Activated naive CD4-positive, alpha-beta T cell treated with anti-CD3 and anti-CD28 coated beads, Interleukin-2, amount 50 U/mL, for 16 hours (primary cell): Measurements from ENCODE around the gene NENF.
A peak's percentile ranks its signal among the peaks of the same experiment; 100 is the strongest.
"Not testable (repeated sequence)": the region's sequence is repeated elsewhere in the genome, so short reads cannot be mapped to it uniquely, and the experiment has no call there.

Source experiments
- DNase-seq: peaks from one replicate; pipeline ENCODE4 v3.0.0-alpha.2; 2020

NENF gene

GRCh38 chr1:212432661-212433576 lies at the start of gene NENF:
NENF (plus strand) TSS chr1:212432920; CDS start chr1:212432944, 24 bp downstream.
- peak; percentile 81 for DNase-seq

- no peak for DNase-seq
Observed at GRCh38 chr1:212386029-212386428, 46.7 kb upstream of the NENF start.

GRCh38 chr1:212388985-212389716 lies 43.6 kb upstream of the NENF start:
- DNase-seq, result no peak

- DNase-seq, result not testable (repeated sequence)
Observed at GRCh38 chr1:212395678-212396437, 36.9 kb upstream of the NENF start.

DNA sequence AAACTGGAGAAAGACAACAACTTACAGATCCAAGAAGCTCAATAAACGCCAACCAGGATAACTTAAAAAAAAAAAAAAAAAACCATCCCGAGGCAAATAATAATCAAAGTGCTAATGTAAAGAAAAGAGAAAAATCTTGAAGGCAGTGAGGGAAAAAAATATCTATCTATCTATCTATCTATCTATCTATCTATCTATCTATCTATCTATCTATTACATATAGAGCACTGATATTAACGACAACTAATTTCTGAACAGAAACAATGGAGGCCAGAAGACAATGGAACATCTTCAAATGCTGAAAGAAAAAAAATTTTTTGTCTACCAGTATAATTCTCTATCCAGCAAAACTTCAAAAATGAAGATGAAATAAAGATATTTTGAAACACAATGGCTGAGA lies 36.1 kb upstream of the NENF start:
- DNase-seq, result no peak

DNA sequence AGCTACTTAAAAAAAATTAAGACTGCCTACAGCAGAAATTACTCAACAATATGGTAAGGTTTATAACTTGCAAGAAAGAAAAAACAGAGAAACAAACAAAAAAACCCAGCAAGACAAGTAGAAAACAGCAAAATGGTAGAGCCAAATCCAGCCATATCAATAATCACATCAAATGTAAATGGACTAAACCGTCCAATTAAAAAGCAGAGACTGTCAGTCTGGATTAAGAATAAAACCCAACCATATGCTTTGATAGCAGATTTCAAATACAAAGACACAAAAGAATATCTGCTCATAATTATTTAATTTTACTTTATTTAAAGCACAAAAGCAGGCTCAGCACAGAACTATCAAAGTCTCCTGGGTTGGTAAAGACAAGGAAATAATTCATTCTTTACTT lies 35.5 kb upstream of the NENF start:
- no peak for DNase-seq

DNA sequence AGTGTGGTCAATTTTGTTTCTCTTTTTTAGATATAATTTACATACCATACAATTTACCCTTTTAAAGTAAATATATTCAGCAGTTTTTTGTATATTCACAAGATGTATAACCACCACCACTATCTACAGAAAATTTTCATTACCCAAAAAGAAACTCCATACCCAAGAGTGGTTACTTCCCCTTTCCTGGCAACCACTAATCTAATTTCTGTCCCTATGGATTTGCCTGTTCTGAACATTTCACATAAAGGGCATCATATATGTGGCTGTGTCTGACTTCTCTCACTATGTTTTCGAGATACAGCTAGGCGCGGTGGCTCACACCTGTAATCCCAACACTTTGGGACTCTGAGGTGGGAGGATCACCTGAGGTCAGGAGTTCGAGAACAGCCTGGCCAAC lies 31.7 kb upstream of the NENF start:
- DNase-seq, result no peak

DNA sequence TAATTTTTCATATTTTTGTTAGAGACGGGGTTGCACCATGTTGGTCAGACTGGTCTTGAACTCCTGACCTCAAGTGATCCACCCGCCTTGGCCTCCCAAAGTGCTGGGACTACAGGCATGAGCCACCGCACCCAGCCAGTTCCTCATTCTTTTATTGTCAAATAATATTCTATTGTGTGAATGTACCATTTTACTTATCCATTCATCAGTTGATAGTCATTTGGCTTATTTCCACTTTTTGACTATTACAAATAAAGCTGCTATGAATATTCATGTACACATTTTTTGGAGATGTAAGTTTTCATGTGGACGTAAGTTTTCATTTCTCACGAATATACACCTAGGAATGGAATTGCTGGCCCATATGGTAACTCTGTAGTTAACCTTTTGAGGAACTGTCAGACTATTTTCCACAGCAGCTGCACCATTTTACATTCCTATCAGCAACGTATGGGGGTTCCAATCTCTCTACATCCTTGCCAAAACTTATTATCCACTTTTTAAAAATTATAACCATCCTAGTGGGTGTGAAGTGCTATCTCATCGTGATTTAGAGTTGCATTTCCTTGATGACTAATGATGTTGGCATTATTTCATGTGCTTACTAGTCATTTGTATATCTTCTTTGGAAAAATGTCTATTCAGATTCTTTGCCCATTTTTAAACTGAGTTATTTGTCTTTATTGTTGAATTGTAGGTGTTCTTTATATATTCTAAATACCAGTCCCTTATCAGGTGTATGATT lies 30.7 kb upstream of the NENF start:
- no peak for DNase-seq

DNA sequence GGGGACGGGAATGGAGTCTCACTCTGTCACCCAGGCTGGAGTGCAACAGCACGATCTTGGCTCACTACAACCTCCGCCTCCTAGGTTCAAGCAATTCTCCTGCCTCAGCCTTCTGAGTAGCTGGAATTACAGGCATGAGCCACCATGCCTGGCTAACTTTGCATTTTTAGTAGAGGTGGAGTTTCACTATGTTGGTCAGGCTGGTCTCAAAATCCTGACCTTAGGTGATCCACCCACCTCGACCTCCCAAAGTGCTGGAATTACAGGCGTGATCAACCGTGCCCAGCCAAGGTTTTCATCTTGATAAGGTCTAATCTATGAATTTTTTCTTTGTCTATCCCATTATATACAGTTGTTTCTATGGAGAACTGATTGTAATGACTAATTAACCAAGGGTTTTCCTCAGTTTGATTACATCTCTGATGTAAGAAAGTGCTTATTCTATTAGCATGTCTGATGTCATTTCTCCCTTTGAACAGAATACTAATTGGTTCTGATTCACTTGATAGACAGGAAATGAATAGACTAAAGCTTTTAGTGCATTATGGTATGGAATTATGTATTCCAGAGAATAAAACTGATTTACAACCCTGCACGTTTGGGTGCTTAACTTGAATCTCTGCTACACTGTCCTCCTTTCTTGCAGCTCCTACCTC lies 29.9 kb upstream of the NENF start:
- DNase-seq, result no peak

DNA sequence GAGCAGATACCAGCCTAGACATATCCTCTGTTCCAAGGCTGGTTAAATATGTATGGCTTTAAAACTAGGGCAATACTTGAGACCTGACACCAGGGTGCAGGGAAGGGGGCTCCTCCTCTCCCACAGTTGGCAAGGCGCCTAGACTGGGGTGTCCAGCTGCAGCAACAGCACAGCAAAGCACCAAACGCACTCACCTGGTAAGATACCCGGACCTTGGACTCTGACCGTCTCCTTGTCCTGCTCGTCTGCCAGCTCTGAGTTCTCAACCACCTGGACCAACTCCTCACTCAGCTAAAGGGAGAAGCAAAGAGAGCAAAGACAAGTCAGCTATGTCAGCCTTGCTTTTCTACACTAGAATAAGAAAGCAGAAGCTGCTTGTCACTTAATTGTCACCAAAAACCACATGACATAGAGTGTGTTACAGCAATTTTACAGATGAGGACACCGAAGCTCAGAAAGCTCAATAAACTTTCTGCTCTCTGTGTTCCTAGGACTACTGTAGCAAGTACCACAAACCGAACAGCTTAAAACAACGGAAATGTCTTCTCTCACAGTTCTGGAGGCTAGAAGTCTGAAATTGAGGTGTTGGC lies 22.4 kb upstream of the NENF start:
- DNase-seq, result no peak

GRCh38 chr1:212412374-212412773 lies 20.3 kb upstream of the NENF start:
- no peak for DNase-seq

GRCh38 chr1:212413902-212414327 lies 18.8 kb upstream of the NENF start:
- DNase-seq, result no peak

DNA sequence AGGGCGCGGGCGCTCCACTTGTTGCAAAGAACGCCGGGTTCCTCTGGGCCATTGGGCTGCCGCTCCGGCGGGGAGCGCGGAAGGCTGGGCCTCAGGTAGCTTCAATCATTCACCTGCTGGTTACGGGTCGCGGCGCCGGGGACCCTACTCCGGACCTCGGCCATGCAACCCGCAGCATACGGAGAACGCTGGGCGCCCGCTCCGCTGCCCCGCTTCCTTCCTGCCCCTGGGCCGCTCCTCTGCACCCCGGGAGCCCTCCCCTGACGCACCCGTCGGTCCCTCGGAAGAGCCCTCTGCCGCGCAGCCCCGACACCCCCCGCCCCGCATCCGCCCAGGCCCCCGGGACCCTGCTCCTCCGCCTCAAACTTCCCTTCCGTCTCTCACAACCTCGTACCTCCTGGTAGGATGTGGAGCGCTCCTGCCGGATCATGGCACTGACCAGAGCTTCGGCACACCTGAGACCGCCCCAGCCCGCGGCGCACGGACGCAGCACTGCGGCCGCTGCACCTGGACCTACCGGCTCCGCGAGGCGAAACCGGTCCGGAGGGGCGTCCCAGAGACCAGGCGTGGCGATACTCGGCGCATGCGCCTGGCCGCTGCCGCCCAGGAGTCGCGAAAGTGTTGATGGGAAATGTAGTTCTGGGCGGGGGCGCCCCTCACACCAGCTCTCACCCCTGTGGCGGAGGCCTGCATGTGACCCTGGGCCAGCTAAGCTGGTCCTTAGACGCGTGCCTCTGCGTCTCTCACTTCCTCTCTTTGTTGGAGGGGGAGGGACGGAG lies 18.2 kb upstream of the NENF start, which contains the start of gene PACC1:
PACC1 (minus strand) TSS at position 559 of the 779 bp plus-strand sequence; CDS start at position 430, 129 bp downstream.
- peak; percentile 87 for DNase-seq

- DNase-seq, result no peak
Observed at GRCh38 chr1:212415107-212415841, 17.4 kb upstream of the NENF start.

GRCh38 chr1:212421165-212421564 lies 11.6 kb upstream of the NENF start:
- no peak for DNase-seq

DNA sequence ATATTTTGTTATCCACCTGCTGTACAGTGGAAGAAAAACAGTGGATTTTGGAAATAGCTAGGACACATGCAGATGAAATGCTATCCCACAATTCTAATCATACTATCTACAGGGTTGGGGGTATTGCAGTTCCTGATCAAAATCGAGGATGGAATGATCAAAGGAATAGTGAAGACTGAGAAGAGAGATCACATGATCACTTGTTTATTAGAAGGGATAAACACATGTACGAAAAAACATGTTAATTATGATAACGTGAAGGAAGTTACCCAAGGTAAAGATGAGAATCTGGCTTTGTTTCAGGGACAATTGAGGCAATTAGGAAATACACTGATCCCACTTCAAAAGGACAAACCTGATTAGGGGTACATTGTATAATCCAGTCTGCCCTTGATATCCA lies 8.8 kb upstream of the NENF start:
- no peak for DNase-seq

DNA sequence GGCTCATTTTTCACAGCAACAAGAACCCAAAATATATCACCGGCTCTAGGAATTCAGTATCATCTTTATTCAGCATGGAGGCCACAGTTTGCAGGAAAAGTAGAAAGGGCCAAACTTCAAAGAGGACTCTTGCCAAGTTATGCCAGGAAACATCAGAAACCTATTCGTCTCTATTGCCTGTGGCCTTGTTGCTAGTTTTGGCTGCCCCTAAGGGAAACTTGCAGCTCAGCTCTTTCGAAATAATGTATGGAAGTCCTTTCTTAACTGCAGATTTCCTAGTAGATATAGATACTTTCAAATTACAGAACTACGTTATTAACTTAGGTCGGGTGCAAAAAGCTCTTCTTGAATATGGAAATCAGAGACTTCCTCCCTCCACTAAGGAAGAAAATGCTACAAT lies 4.2 kb upstream of the NENF start:
- DNase-seq, result no peak

- DNase-seq, result no peak
Observed at GRCh38 chr1:212430416-212430815, 2.3 kb upstream of the NENF start.

GRCh38 chr1:212430955-212431394 lies 1.7 kb upstream of the NENF start:
- no peak for DNase-seq

DNA sequence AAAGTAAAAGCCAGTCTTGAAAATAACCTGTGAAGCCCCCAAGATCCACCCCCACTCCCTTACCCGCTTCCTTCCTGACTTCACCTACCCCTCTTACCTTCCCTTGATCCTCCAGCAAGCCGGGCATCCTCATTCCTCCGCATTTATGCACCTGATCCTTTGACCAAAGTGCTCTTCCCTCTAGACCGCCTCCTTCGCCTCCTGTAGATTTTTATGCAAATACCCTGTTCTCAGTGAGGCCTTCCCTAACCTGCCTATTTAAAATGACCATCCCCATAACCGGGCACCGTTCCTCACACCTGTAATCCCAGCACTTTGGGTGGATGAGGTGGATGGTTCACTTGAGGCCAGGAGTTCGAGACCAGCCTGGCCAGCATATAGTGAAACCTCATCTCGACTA lies 1.1 kb upstream of the NENF start:
- no peak for DNase-seq
